ENCODE results near the gene FGD3.

FGD3 gene

DNA sequence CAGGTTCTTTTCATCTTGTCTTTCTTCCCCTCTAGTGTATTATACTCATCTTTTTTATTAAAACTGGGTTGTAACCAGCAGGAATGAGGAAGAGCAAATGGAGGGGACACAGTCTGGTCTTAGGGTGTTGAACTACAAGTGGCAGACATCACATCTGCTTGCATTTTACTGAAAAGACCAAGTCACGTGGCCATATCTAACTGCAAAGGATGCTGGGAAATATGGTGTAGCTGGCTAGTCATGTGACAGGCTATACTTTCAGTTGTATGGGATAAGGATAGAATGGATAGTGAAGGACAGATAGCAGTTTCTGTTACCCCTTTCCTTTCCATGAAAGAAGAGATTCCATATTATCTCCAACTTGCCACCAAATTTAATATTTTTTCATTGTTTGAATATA lies 13.0 kb upstream of the FGD3 start:
- Histone ChIP-seq H3K27ac (ENCODE audit: low read depth, low read length) (no peak overlapping the region), H4K20me1 (ENCODE audit: control insufficient read depth, insufficient read depth, low read depth, low read length) (no peaks in the 10 kb centered on the region), H3F3A (ENCODE audit: control insufficient read depth, insufficient read depth) (no peaks in the 10 kb centered on the region), H3K9me3 (ENCODE audit: control insufficient read depth, insufficient read depth, low read length) (no peaks in the 10 kb centered on the region), H3K4me1 (ENCODE audit: control insufficient read depth, low read length) (peaks cover 3% of the 10 kb centered on the region; the same call in 1 of the 2 replicates), H3K36me3 (ENCODE audit: control insufficient read depth, low read length) (no peaks in the 10 kb centered on the region), H3K27me3 (ENCODE audit: control insufficient read depth, low read length) (peaks cover 16% of the 10 kb centered on the region), H3K79me2 (ENCODE audit: control insufficient read depth, low read length) (no peaks in the 10 kb centered on the region), H3K4me2 (ENCODE audit: low read length) (no peak overlapping the region), H3K4me3 (ENCODE audit: low read length) (no peak overlapping the region), H3K9me2 (replicated peaks; ENCODE audit: control insufficient read depth, low read length) (no peaks in the 10 kb centered on the region)
- no peak for TF ChIP-seq EZH2phosphoT487 (IDR thresholded peaks at IDR 0.05; ENCODE audit: borderline replicate concordance, low read length)
- TF ChIP-seq, protein P1, sequence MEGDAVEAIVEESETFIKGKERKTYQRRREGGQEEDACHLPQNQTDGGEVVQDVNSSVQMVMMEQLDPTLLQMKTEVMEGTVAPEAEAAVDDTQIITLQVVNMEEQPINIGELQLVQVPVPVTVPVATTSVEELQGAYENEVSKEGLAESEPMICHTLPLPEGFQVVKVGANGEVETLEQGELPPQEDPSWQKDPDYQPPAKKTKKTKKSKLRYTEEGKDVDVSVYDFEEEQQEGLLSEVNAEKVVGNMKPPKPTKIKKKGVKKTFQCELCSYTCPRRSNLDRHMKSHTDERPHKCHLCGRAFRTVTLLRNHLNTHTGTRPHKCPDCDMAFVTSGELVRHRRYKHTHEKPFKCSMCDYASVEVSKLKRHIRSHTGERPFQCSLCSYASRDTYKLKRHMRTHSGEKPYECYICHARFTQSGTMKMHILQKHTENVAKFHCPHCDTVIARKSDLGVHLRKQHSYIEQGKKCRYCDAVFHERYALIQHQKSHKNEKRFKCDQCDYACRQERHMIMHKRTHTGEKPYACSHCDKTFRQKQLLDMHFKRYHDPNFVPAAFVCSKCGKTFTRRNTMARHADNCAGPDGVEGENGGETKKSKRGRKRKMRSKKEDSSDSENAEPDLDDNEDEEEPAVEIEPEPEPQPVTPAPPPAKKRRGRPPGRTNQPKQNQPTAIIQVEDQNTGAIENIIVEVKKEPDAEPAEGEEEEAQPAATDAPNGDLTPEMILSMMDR (IDR thresholded peaks at IDR 0.05; ENCODE audit: low read depth, low read length, poor library complexity, severe bottlenecking) = no peak

DNA sequence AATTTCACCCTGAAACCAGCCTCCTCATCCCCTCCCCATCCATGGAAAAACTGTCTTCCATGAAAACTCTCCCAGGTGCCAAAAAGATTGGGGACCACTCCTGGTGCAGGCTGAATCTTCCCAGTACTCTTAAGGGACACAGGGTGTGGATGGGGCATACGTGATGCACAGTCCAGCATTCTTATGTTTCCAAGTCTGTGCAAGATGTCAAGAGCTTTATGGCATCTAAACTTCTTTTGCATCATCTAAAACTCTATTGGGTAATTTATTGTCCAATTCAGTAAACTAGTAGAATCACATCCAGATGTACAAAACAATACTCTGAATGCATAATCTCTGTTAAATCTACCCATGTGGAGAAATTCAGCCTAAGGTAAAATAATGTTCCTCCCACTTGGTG lies 9.3 kb upstream of the FGD3 start:
- Histone ChIP-seq H3K9me2 (replicated peaks; ENCODE audit: control insufficient read depth, low read length) (no peaks in the 10 kb centered on the region), H3K4me3 (ENCODE audit: low read length) (no peak overlapping the region), H3K79me2 (ENCODE audit: control insufficient read depth, low read length) (no peaks in the 10 kb centered on the region), H3K27ac (ENCODE audit: low read depth, low read length) (no peak overlapping the region), H4K20me1 (ENCODE audit: control insufficient read depth, insufficient read depth, low read depth, low read length) (no peaks in the 10 kb centered on the region), H3K27me3 (ENCODE audit: control insufficient read depth, low read length) (peaks cover 11% of the 10 kb centered on the region), H3K36me3 (ENCODE audit: control insufficient read depth, low read length) (no peaks in the 10 kb centered on the region), H3F3A (ENCODE audit: control insufficient read depth, insufficient read depth) (no peaks in the 10 kb centered on the region), H3K9me3 (ENCODE audit: control insufficient read depth, insufficient read depth, low read length) (no peaks in the 10 kb centered on the region), H3K4me1 (ENCODE audit: control insufficient read depth, low read length) (peaks cover 3% of the 10 kb centered on the region; the same call in 1 of the 2 replicates), H3K4me2 (ENCODE audit: low read length) (no peak overlapping the region)
- TF ChIP-seq, protein P1 (IDR thresholded peaks at IDR 0.05; ENCODE audit: low read depth, low read length, poor library complexity, severe bottlenecking) = no peak
- TF ChIP-seq EZH2phosphoT487 (IDR thresholded peaks at IDR 0.05; ENCODE audit: borderline replicate concordance, low read length) = no peak

DNA sequence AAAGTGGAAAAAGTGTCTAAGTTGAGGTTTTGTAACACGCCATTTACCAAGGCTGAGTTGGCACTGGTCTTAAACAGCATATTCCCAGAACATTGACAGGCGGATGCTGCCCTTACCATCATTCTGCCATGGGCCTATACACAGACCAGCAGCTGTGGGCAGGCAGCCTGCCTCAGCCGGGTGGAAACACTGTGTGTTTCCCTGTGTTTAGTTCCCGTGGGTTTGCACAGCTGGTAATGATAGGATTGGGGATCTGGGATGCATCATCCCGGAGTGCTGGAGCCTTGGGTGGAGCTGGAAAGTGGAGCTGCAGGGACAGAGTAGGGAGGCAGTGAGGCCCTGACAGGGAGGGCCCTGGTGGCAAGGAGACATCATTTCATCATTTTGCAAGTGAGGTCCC lies 5.5 kb upstream of the FGD3 start:
- H3K4me3 ChIP-seq (ENCODE audit: low read length) = no peak overlapping the region
- no peaks in the 10 kb centered on the region for H4K20me1 ChIP-seq (ENCODE audit: control insufficient read depth, insufficient read depth, low read depth, low read length)
- no peaks in the 10 kb centered on the region for H3K36me3 ChIP-seq (ENCODE audit: control insufficient read depth, low read length)
- no peak overlapping the region for H3K4me2 ChIP-seq (ENCODE audit: low read length)
- H3K27me3 ChIP-seq (ENCODE audit: control insufficient read depth, low read length) = peaks cover 16% of the 10 kb centered on the region
- H3K4me1 ChIP-seq (ENCODE audit: control insufficient read depth, low read length) = no peaks in the 10 kb centered on the region
- no peaks in the 10 kb centered on the region for H3K9me2 ChIP-seq (replicated peaks; ENCODE audit: control insufficient read depth, low read length)
- no peak overlapping the region for H3K27ac ChIP-seq (ENCODE audit: low read depth, low read length)
- no peaks in the 10 kb centered on the region for H3F3A ChIP-seq (ENCODE audit: control insufficient read depth, insufficient read depth)
- H3K79me2 ChIP-seq (ENCODE audit: control insufficient read depth, low read length) = no peaks in the 10 kb centered on the region
- no peaks in the 10 kb centered on the region for H3K9me3 ChIP-seq (ENCODE audit: control insufficient read depth, insufficient read depth, low read length)
- TF ChIP-seq EZH2phosphoT487 (IDR thresholded peaks at IDR 0.05; ENCODE audit: borderline replicate concordance, low read length) = no peak
- TF ChIP-seq, protein P1 (IDR thresholded peaks at IDR 0.05; ENCODE audit: low read depth, low read length, poor library complexity, severe bottlenecking) = no peak
